K562 (cell line): Measurements from ENCODE around the gene SDHC. TPM values are rescaled to one million over a fixed set of nuclear protein-coding genes. Genes with fewer than 3 reads are reported as not detected.

ENCODE experiments used
- BRCA1 ChIP-seq, 2 experiments: fragments of 450-650 bp in 1 of 2; sonication (generic) in 1 of 2; formaldehyde crosslinking in 1 of 2; IDR thresholded peaks; 2 replicates each; pipeline versions ENCODE4 v1.5.0 to v1.6.1; 2017 to 2020; ENCODE audit warnings: mild to moderate bottlenecking in 1 of 2, missing genetic modification reagents in 1 of 2
- CEBPB ChIP-seq: fragments of 450-650 bp; IDR thresholded peaks from 2 replicates; pipeline ENCODE4 v1.6.1; 2016; ENCODE audit warnings: missing genetic modification characterization, missing compliant biosample characterization
- E2F3 ChIP-seq: fragments of 250-450 bp; sonication (Bioruptor Pico); IDR thresholded peaks from 2 replicates; pipeline ENCODE4 v1.4.0; 2020; ENCODE audit warnings: mild to moderate bottlenecking
- FOSL1 ChIP-seq: fragments of 200-800 bp; sonication (Bioruptor generic); conservative IDR thresholded peaks from 2 replicates; pipeline ENCODE4 v1.6.1; 2016; ENCODE audit warnings: missing genetic modification characterization, missing compliant biosample characterization
- FOXM1 ChIP-seq, 2 experiments: fragments of 450-650 bp in 1 of 2; sonication (generic) in 1 of 2; formaldehyde crosslinking in 1 of 2; IDR thresholded peaks; 2 replicates each; pipeline versions ENCODE4 v1.6.1 to v1.9.0; 2017 to 2022; ENCODE audit warnings: low read depth in 2 of 2, mild to moderate bottlenecking in 2 of 2, missing genetic modification reagents in 1 of 2, moderate library complexity in 1 of 2
- GMEB1 ChIP-seq: fragments of 250-450 bp; sonication (Bioruptor Pico); IDR thresholded peaks from 2 replicates; pipeline ENCODE4 v1.4.0; 2020; ENCODE audit warnings: mild to moderate bottlenecking
- HIVEP1 ChIP-seq: fragments of 250-450 bp; sonication (Bioruptor Pico); IDR thresholded peaks from 2 replicates; pipeline ENCODE4 v1.4.0; 2020; ENCODE audit warnings: mild to moderate bottlenecking
- KDM1A ChIP-seq, 2 experiments: fragments of 450-650 bp; IDR thresholded peaks; 2 replicates each; pipeline ENCODE4 v1.6.1; 2016; ENCODE audit warnings: mild to moderate bottlenecking in 2 of 2
- KLF10 ChIP-seq: fragments of 250-450 bp; sonication (Bioruptor Pico); IDR thresholded peaks from 2 replicates; pipeline ENCODE4 v1.6.1; 2021; ENCODE audit warnings: matching md5 sums
- NCOA1 ChIP-seq: fragments of 450-650 bp; IDR thresholded peaks from 2 replicates; pipeline ENCODE4 v1.6.1; 2016; ENCODE audit warnings: low read depth
- NR2F6 ChIP-seq: fragments of 450-650 bp; formaldehyde crosslinking; IDR thresholded peaks from 2 replicates; pipeline ENCODE4 v1.4.0; 2020; ENCODE audit warnings: mild to moderate bottlenecking
- PHF8 ChIP-seq: fragments of 200-600 bp; sonication (generic); IDR thresholded peaks from 2 replicates; pipeline ENCODE4 v1.6.1; 2012; ENCODE audit warnings: mixed run types, mild to moderate bottlenecking, inconsistent platforms, low read length, moderate library complexity, borderline replicate concordance
- PREB ChIP-seq: sonication (generic); formaldehyde crosslinking; IDR thresholded peaks from 2 replicates; pipeline ENCODE4 v1.8.1; 2023; ENCODE audit warnings: mild to moderate bottlenecking, missing genetic modification reagents
- RCOR1 ChIP-seq, 2 experiments: IDR thresholded peaks; 2 replicates each; pipeline ENCODE4 v1.6.1; 2012; ENCODE audit warnings: low read depth in 2 of 2, low read length in 2 of 2, borderline replicate concordance in 1 of 2, improper control_type of control experiment in 1 of 2
- SIN3B ChIP-seq: fragments of 450-650 bp; IDR thresholded peaks from 2 replicates; pipeline ENCODE4 v1.6.1; 2017; ENCODE audit warnings: low read depth, mild to moderate bottlenecking, moderate library complexity
- SMAD1 ChIP-seq: fragments of 150-350 bp; IDR thresholded peaks from 2 replicates; pipeline ENCODE4 v1.6.1; 2014; ENCODE audit warnings: low read length, low read depth; ENCODE audit not compliant: partially characterized antibody
- SMARCA5 ChIP-seq: fragments of 450-650 bp; IDR thresholded peaks from 2 replicates; pipeline ENCODE4 v1.6.1; 2016
- STAT6 ChIP-seq: sonication (generic); formaldehyde crosslinking; IDR thresholded peaks from 2 replicates; pipeline ENCODE4 v1.8.1; 2023; ENCODE audit warnings: mild to moderate bottlenecking, missing genetic modification reagents
- TEAD1 ChIP-seq, 2 experiments: fragments of 450-650 bp in 1 of 2; sonication (generic) in 1 of 2; formaldehyde crosslinking; IDR thresholded peaks; 2 replicates each; pipeline versions ENCODE4 v1.4.0 to v1.8.0; 2020 to 2022; ENCODE audit warnings: mild to moderate bottlenecking in 2 of 2, missing genetic modification reagents in 1 of 2
- ZC3H11A ChIP-seq: IDR thresholded peaks from 2 replicates; pipeline ENCODE4 v1.6.1; 2012; ENCODE audit warnings: low read depth, low read length, improper control_type of control experiment
- ZNF41 ChIP-seq: fragments of 250-450 bp; sonication (Bioruptor Pico); conservative IDR thresholded peaks from 2 replicates; pipeline ENCODE4 v1.4.0; 2020; ENCODE audit warnings: mild to moderate bottlenecking
- ZNF695 ChIP-seq: fragments of 450-650 bp; formaldehyde crosslinking; IDR thresholded peaks from 2 replicates; pipeline ENCODE4 v1.4.0; 2020; ENCODE audit warnings: mild to moderate bottlenecking, moderate library complexity
- polyA plus RNA-seq, 8 experiments: library from polyadenylated mRNA; depleted of rRNA in 4 of 8; stranded (reverse) in 5 of 8; unstranded in 3 of 8; fragments of >200 nt; fragmentation: Nextera tagmentation in 2 of 8; fragmentation: Illumina TruSeq in 1 of 8; extraction: Ambion mirVana in 2 of 8; extraction: Trizol in 1 of 8; gene quantifications; 2 replicates each; pipeline versions ENCODE4 v1.2.1 to v1.2.3, GENCODE V29; 2011 to 2014; ENCODE audit warnings: inconsistent platforms in 1 of 8, missing spikeins in 1 of 8
- total RNA-seq, 7 experiments: library from RNA; depleted of rRNA in 6 of 7; stranded (reverse); fragments of >200 nt in 6 of 7; fragmentation: Illumina TruSeq in 2 of 7; extraction: Trizol in 2 of 7; gene quantifications; 2 replicates each; pipeline versions ENCODE4 v1.2.1 to v1.2.3, GENCODE V29; 2011 to 2021; ENCODE audit warnings: low replicate concordance in 1 of 7

Gene SDHC
- total and polyA plus RNA-seq, 9 of the 15 experiments (the other 6 are each of a cell fraction or from before 2014, with no cell fraction given), result 7.7 to 309 (median 174) TPM

GRCh38 chr1:161314201-161314981 is at the start of gene SDHC (continued):
- no peak for TF ChIP-seq PREB (CRISPR knock-in tag)
- TF ChIP-seq NCOA1, result no peak
- TF ChIP-seq BRCA1 (IDR thresholded peaks at IDR 0.05), result no peak
- TF ChIP-seq BRCA1 (CRISPR knock-in tag; IDR thresholded peaks at IDR 0.05), result no peak
- no peak for TF ChIP-seq KDM1A (IDR thresholded peaks at IDR 0.05)
- TF ChIP-seq GMEB1, result no peak
- no peak for TF ChIP-seq HIVEP1
- no peak for TF ChIP-seq KLF10 (CRISPR knock-in tag)
- no peak for TF ChIP-seq STAT6 (CRISPR knock-in tag)
- peak; percentile 98 for TF ChIP-seq PHF8
- TF ChIP-seq FOSL1 (tag), result 0 out of 2 replicates have a peak, but pooled peaks have one; percentile 24
- no peak for TF ChIP-seq FOXM1 (IDR thresholded peaks at IDR 0.05; ENCODE audit: low read depth)
- TF ChIP-seq FOXM1 (CRISPR knock-in tag; IDR thresholded peaks at IDR 0.05; ENCODE audit: low read depth), result no peak
- TF ChIP-seq RCOR1 (IDR thresholded peaks at IDR 0.05; ENCODE audit: borderline replicate concordance in 1 of 2, low read depth in 2 of 2, low read length in 2 of 2), result 0 out of 4 replicates have a peak, but pooled peaks of 1 of the 2 experiments have one; percentile 27
- no peak for TF ChIP-seq E2F3 (CRISPR knock-in tag)
- no peak for TF ChIP-seq NR2F6
- no peak for TF ChIP-seq ZC3H11A
- no peak for TF ChIP-seq ZNF41 (CRISPR knock-in tag)
- peak; percentile 74 for TF ChIP-seq SMAD1
- TF ChIP-seq SMARCA5, result peak; percentile 63; the same call in 1 of the 2 replicates
- TF ChIP-seq CEBPB, result no peak
- TF ChIP-seq SIN3B, result peak; percentile 97
- no peak for TF ChIP-seq ZNF695 (CRISPR knock-in tag)
- TF ChIP-seq TEAD1 (CRISPR knock-in tag; IDR thresholded peaks at IDR 0.05), result peak in 1 of 2 experiments; percentile 83; a peak in 2 of 4 replicates
